22Rv1 (cell line): ENCODE measurements around the gene VPS11.
A peak's percentile ranks its signal among the peaks of the same experiment; 100 is the strongest.

ENCODE experiments used
- H3K27ac ChIP-seq: fragments of 450-650 bp; 2 replicates; pipeline ENCODE4 v1.5.1; 2017
- CTCF ChIP-seq: fragments of 450-650 bp; IDR thresholded peaks from 2 replicates; pipeline ENCODE4 v1.5.1; 2017; ENCODE audit warnings: mild to moderate bottlenecking
- ZFX ChIP-seq: fragments of 450-650 bp; IDR thresholded peaks from 2 replicates; pipeline ENCODE4 v1.6.1; 2017; ENCODE audit warnings: antibody characterized with exemption, borderline replicate concordance

The VPS11 gene

GRCh38 chr11:119114351-119114750, 46.7 kb downstream of the VPS11 start:
- H3K27ac ChIP-seq, result no peak overlapping the region
- TF ChIP-seq ZFX, result no peak
- no peak for TF ChIP-seq CTCF

- TF ChIP-seq CTCF (no peak), ZFX (no peak)
- no peak overlapping the region for H3K27ac ChIP-seq
These were observed 48.0 kb downstream of the VPS11 start for GRCh38 chr11:119115484-119116234.

GRCh38 chr11:119116235-119116594, 48.6 kb downstream of the VPS11 start:
- TF ChIP-seq ZFX (no peak), CTCF (no peak)
- no peak overlapping the region for H3K27ac ChIP-seq

GRCh38 chr11:119116601-119117000, 49.0 kb downstream of the VPS11 start:
- TF ChIP-seq ZFX, result no peak
- no peak for TF ChIP-seq CTCF
- H3K27ac ChIP-seq, result no peak overlapping the region

- no peak overlapping the region for H3K27ac ChIP-seq
- TF ChIP-seq CTCF (no peak), ZFX (no peak)
These were observed 49.5 kb downstream of the VPS11 start for GRCh38 chr11:119117004-119117706.

- H3K27ac ChIP-seq, result peak overlapping the region; percentile 74; the same call in 1 of the 2 replicates
- TF ChIP-seq ZFX (no peak), CTCF (no peak)
These were observed 50.6 kb downstream of the VPS11 start for GRCh38 chr11:119118227-119118626.

- peak overlapping the region; percentile 74 for H3K27ac ChIP-seq
- TF ChIP-seq CTCF, result no peak
- no peak for TF ChIP-seq ZFX
These were observed 51.3 kb downstream of the VPS11 start for GRCh38 chr11:119118946-119119345.
